Activated CD4-positive, alpha-beta T cell treated with anti-CD3 and anti-CD28 coated beads, Interleukin-2, amount 50 U/mL, for 24 hours (primary cell): ENCODE measurements around the gene MCRIP2.
"Not testable (repeated sequence)": the region's sequence is repeated elsewhere in the genome, so short reads cannot be mapped to it uniquely, and the experiment has no call there.

Experiments
- DNase-seq, 2 donors: peaks; one replicate each; pipeline ENCODE4 v3.0.0-alpha.2; 2020; ENCODE audit warnings: low read depth in 1 of 2, low spot score in 1 of 2

MCRIP2 gene

GRCh38 chr16:641326-642188, at the start of gene MCRIP2:
TSS of gene MCRIP2 (plus strand) at chr16:641828. CDS start at chr16:641992, 164 bp downstream.
- peak; percentile 52 to 58 for DNase-seq

- no peak for DNase-seq
Measured at GRCh38 chr16:591892-592517, 49.6 kb upstream of the MCRIP2 start.

- no peak for DNase-seq
Measured at GRCh38 chr16:592518-593306, 48.9 kb upstream of the MCRIP2 start.

- DNase-seq, result no peak
Measured at GRCh38 chr16:593406-593805, 48.2 kb upstream of the MCRIP2 start.

GRCh38 chr16:593807-594206, 47.8 kb upstream of the MCRIP2 start:
- no peak for DNase-seq

GRCh38 chr16:595094-595528, 46.5 kb upstream of the MCRIP2 start:
- DNase-seq, result no peak

GRCh38 chr16:595942-596735, 45.5 kb upstream of the MCRIP2 start:
- DNase-seq, result no peak

- DNase-seq, result no peak
Measured at GRCh38 chr16:596736-597060, 44.9 kb upstream of the MCRIP2 start.

- DNase-seq, result not testable (repeated sequence)
Measured at GRCh38 chr16:597655-598054, 44.0 kb upstream of the MCRIP2 start.

- DNase-seq, result no peak
Measured at GRCh38 chr16:598823-599739, 42.5 kb upstream of the MCRIP2 start.

GRCh38 chr16:600781-601180, 40.8 kb upstream of the MCRIP2 start:
- no peak for DNase-seq

- DNase-seq, result no peak
Measured at GRCh38 chr16:603933-604332, 37.7 kb upstream of the MCRIP2 start.

- DNase-seq, result no peak
Measured at GRCh38 chr16:606656-607307, 34.8 kb upstream of the MCRIP2 start.

GRCh38 chr16:608019-608418, 33.6 kb upstream of the MCRIP2 start:
- DNase-seq, result peak in 1 of 2 donors; percentile 32

GRCh38 chr16:609316-609715, 32.3 kb upstream of the MCRIP2 start:
- no peak for DNase-seq

- DNase-seq, result no peak
Measured at GRCh38 chr16:609984-610383, 31.6 kb upstream of the MCRIP2 start.

- DNase-seq, result peak; percentile 29 to 32
Measured at GRCh38 chr16:610513-611381, 30.9 kb upstream of the MCRIP2 start.

GRCh38 chr16:615122-615521, 26.5 kb upstream of the MCRIP2 start:
- no peak for DNase-seq
